GM19328 (cell line): ENCODE data around the gene RANBP10.
"Not testable (repeated sequence)": the region's sequence is repeated elsewhere in the genome, so short reads cannot be mapped to it uniquely, and the experiment has no call there.

Experiments used
- ATAC-seq: cut with Tn5 transposase; IDR thresholded peaks from one replicate; pipeline ENCODE4 v1.9.1; 2021; ENCODE audit warnings: mild to moderate bottlenecking, moderate library complexity; ENCODE audit not compliant: unreplicated experiment

RANBP10 gene

GRCh38 chr16:67780847-67781564, 25.4 kb downstream of the RANBP10 start:
- ATAC-seq: no peak

DNA sequence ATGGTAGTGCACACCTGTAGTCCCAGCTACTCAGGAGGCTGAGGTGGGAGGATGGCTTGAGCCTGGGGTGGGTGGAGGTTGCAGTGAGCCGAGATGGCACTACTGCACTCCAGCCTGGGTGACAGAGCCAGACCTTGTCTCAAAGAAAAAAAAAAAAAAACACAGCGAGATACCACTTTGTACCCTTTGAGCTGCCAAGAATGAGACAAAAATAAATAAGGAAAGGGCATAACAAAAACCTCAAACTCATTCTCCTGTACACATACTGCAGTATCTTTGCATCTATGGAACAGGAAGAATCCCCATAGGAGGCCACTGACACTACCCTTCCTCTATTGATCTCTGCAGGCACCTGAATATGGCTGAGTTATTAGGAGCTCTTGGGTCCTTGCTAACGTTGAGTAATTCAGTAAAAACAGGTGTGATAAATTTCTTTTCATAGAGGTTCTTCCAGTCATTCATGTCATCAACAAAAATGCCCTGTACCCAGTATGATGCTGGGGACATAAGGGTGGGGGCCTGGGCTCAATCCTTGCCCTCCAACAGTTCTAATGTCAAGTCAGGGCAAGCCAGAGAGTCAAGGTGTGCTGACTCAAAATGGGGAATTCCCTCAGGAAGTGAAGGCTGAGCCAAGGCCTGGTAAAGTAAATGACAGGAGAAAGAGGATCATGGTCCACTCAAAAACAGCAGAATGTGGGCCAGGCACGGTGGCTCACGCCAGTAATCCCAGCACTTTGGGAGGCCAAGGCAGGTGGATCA, 26.9 kb downstream of the RANBP10 start:
- no peak for ATAC-seq

- no peak for ATAC-seq
Measured at GRCh38 chr16:67775273-67775672, 31.1 kb downstream of the RANBP10 start.

DNA sequence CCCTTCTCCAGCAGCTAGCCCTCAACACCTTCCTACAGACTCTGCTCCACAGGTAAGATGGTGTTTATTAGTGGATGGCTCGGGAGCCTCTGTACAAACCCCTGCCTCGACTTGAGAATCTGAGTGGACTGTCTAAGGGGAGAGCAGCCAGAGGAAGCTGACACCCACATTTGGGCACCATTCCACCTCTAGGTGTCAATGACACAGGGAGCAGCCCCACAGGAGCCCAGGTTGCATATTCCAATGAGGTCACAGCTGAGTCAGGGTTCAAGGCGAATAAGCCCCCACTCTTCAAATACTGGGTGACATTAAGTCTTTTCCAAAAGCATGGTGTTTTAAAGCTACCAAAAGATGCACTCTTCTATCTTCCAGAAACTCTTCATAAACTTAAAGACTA, 31.9 kb downstream of the RANBP10 start:
- ATAC-seq: no peak

DNA sequence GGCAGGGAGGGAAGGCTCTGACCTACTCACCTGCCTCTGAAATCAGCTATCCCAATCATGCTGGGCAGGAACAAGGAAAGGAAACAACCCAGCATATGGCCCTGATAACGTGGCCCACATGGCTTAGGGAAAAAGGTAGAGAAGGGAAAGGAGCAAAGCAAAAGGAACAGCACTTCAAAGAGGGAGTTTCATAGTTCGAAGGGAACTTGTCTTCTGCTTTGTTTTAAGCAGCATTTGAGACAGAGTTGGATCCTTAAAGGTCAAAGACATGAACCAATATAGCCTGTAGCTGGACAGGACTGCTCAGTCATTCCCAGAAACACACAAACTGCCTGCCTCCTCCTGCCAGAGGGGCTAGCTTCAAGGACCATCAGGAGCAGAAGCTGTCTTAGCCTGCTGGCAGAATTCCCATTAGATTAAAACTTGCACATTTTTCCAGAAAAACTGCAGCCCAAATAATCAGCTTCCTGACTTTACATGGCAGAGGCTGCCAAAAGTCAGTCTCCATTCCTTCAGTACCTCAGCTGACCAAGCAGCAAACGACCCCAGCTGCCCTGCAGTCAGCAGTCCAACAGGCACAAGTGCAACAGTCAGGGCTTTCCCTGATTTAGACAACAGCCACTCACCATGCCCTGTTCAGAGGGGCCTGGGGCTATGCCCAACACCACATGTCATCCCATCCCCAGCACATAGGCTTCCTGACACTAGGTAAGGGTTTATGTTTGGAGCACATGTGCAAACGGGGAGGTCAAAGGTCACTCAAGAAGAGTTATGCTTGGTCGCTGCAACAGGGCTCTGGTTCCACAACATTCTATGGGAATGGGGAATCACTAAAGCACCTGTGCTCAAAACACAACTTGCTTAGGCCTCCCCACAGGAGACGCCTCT, 32.5 kb downstream of the RANBP10 start:
- ATAC-seq: no peak

DNA sequence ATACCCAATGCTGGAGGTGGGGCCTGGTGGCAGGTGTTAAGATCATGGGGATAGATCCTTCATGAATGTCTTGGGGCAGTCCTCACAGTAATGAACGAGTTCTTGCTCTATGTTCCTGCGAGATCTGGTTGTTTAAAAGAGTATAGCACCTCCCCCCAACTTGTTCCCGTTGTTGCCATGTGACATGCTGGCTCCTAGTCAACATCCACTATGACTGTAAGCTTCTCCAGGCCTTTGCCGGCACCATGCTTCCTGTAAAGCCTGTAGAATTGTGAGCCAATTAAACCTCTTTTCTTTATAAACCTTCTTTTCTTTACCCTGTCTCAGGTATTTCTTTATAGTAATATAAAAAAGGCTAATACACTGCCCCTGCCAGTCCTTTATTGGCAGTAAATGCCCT, 33.3 kb downstream of the RANBP10 start:
- ATAC-seq: no peak

DNA sequence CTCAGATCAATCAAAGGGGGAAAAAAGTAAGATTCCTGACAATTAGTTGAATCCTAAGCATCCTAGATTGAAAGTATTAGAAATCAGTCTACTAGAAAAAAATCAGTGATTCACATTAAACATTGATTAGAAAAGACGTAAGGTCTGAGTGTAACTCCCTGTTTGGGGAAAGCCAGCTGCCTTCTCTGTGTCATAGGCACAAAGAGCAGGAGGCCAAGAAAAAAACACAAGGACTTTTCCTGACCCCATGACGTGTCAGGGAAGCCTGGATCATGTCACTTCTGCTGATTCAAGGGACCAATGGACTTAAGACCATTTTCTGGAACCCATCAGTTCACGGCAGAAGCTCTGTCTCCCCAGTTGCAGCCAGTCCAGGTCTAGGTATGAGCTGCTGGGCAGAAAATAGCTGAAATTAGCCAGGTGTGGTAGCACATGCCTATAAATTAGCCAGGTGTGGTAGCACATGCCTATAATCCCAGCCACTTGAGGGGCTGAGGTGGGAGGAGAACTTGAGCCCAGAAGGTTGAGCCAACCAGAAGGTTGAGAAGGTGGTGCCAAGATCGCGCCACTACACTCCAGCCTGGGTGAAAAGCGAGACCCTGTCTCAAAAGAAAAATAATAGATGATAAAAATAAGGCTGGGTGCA, 35.9 kb downstream of the RANBP10 start:
- no peak for ATAC-seq

DNA sequence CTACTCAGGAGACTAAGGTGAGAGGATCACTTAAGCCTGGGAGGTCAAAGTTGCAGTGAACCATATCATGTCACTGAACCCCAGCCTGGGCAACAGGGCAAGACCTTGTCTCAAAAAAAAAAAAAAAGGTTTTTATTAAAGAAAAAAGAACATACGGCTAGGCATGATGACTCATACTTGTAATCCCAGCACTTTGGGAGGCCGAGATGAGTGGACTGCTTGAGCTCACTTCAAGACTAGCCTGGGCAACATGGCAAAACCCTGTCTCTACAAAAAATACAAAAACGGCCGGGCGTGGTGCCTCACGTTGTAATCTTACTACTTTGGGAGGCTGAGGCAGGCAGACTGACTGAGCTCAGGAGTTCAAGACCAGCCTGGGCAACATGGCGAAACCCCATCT, 38.4 kb downstream of the RANBP10 start:
- no peak for ATAC-seq

- ATAC-seq: no peak
Measured at GRCh38 chr16:67766291-67766690, 40.1 kb downstream of the RANBP10 start.

GRCh38 chr16:67764158-67764667, 42.1 kb downstream of the RANBP10 start:
- ATAC-seq: no peak

DNA sequence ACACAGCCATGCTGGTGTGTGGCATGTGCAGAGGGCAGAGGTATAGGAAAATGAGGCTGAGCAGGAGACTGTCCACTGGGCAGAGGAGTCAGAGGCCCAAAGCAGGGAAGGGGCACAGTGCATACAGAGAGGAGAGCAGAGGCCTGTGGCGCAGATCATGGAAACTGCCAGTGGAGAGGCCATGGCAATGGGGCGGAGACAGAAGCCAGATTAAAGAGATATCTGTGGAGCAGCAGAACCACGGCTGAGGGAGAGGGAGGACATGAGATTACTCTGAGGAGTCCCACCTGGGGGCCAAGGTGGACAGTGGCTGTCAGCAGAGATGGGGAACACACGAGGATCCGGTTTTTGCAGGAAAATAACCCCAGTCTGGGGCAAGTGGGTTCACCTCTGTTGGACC, 43.3 kb downstream of the RANBP10 start:
- ATAC-seq: no peak

DNA sequence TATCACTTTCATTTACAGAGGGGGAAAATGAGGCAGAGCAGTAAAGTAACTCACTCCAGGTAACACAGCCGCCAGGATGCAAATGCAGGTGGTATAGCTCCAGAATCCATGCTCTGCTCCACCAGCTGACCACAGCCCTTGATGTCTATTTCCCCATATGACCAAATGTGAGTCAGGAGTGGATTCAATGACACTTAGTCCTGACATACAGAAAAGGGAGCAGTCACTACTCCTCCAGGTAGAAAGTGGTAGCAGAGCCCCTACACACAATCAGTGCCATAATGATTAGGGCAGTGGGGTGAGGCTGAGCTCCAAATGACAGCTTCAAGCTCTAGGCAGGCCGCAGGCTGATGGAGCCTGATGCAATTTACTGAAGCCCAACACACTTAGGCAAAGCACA, 44.0 kb downstream of the RANBP10 start:
- ATAC-seq: no peak

DNA sequence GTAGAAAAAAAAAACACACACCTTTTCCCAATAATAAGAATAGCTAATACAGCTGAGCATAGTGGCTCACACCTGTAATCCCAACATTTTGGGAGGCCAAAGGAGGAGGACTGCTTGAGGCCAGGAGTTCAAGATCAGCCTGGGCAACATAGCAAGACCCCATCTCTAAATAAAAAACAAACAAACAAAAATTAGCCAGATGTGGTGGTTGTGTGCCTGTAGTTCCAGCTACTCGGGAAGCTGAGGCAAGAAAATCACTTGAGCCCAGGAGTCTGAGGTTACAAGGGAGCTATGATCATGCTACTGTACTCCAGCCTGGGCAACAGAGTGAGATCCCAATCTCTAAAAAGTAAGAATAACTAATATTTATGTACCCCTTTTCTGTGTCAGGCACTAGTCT, 44.4 kb downstream of the RANBP10 start:
- ATAC-seq: no peak

GRCh38 chr16:67760956-67761230, 45.5 kb downstream of the RANBP10 start:
- ATAC-seq: no peak

GRCh38 chr16:67760206-67760955, 46.0 kb downstream of the RANBP10 start:
- ATAC-seq: no peak

GRCh38 chr16:67758966-67759365, 47.4 kb downstream of the RANBP10 start:
- no peak for ATAC-seq

DNA sequence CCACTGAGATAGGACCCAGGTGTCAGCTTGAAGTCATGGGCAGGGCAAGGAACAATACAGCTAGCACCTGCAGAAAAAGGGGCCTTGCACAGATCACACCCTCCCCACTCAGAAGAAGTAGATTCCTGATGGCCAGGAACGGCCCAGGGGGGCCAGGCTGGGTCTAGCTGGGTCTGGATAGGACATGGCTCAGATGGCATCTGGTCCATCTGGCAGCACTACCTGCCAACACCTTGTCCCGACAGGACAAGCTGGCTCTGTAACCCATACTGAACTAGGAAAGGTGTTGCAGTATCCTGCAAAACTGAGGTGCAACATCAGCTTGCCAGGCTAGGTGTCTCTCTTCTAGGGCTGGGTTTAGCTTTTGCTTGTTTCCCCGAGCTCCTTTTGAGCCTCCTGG, 48.4 kb downstream of the RANBP10 start:
- no peak for ATAC-seq

DNA sequence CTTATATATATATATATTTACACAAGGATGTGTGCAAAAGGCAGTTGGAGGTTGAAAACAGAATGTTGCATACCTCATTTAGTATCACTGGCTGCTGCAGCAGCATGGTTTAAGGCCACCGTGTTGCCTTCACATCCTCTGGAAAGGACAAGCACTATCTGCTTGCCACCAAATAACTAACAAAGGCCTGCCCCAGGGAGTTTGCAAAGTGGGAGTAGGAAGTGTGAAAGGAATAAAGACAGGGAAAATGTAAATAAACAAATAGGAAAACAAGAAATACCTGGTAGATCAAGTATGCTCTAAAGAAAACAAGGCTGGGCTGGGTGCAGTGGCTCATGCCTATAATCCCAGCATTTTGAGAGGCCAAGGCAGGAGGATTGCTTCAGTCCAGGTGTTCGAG, 53.7 kb downstream of the RANBP10 start:
- no peak for ATAC-seq

GRCh38 chr16:67751331-67751730, 55.0 kb downstream of the RANBP10 start:
- ATAC-seq: not testable (repeated sequence)

GRCh38 chr16:67750466-67750865, 55.9 kb downstream of the RANBP10 start:
- ATAC-seq: peak; percentile 72
